Activated CD8-positive, alpha-beta T cell treated with anti-CD3 and anti-CD28 coated beads for 36 hours (primary cell): ENCODE results near the gene NEURL1. TPM values are rescaled to one million over a fixed set of nuclear protein-coding genes. Genes with fewer than 3 reads are reported as not detected.
A peak's percentile ranks its signal among the peaks of the same experiment; 100 is the strongest.

Source experiments
- ATAC-seq: fragments of 200-7000 bp; cut with Tn5 transposase; one replicate; pipeline ENCODE4 v1.10.0; 2021; ENCODE audit warnings: mild to moderate bottlenecking, moderate library complexity
- CTCF ChIA-PET: fragments of 350-600 bp; sonication (Branson Sonifier 250); formaldehyde crosslinking; loops from one replicate; lab custom pipeline; 2021; ENCODE audit warnings: antibody characterized with exemption; lab: Charles Lee
- POLR2A ChIA-PET: fragments of 350-600 bp; sonication (Branson Sonifier 250); formaldehyde crosslinking; loops from one replicate; lab custom pipeline; 2021; ENCODE audit warnings: antibody characterized with exemption; lab: Charles Lee
- DNase-seq: peaks from one replicate; pipeline ENCODE4 v3.0.0-alpha.2; 2020
- H3K27ac Mint-ChIP-seq: one replicate; pipeline ENCODE4 v1.8.0; 2021; ENCODE audit warnings: mild to moderate bottlenecking, mixed read lengths
- H3K27me3 Mint-ChIP-seq: one replicate; pipeline ENCODE4 v1.8.0; 2021; ENCODE audit warnings: mixed read lengths
- H3K36me3 Mint-ChIP-seq: one replicate; pipeline ENCODE4 v1.8.0; 2021; ENCODE audit warnings: low read depth, mixed read lengths
- H3K4me1 Mint-ChIP-seq: one replicate; pipeline ENCODE4 v1.8.0; 2021; ENCODE audit warnings: low read depth, mixed read lengths
- H3K4me3 Mint-ChIP-seq: one replicate; pipeline ENCODE4 v1.8.0; 2021; ENCODE audit warnings: mild to moderate bottlenecking, moderate library complexity, mixed read lengths
- H3K9me3 Mint-ChIP-seq: one replicate; pipeline ENCODE4 v1.8.0; 2021; ENCODE audit warnings: mixed read lengths
- intact Hi-C: fragments of 100-400 bp; cut with micrococcal nuclease; formaldehyde crosslinking; loops from one replicate; pipeline ENCODE4 v1.10.0; 2022
- total RNA-seq, 2 experiments: library from RNA; stranded (reverse); gene quantifications; one replicate each; pipeline ENCODE4 v1.2.3, GENCODE V29; 2021
- TF ChIP-seq, protein P1 (sequence below): fragments of 200-600 bp; IDR thresholded peaks from one replicate; pipeline ENCODE4 v1.8.0; 2022; ENCODE audit warnings: antibody characterized with exemption, mild to moderate bottlenecking

NEURL1 gene
- total RNA-seq, 2 experiments from 2014 or later: 1.7 to 1.9 TPM

DNA sequence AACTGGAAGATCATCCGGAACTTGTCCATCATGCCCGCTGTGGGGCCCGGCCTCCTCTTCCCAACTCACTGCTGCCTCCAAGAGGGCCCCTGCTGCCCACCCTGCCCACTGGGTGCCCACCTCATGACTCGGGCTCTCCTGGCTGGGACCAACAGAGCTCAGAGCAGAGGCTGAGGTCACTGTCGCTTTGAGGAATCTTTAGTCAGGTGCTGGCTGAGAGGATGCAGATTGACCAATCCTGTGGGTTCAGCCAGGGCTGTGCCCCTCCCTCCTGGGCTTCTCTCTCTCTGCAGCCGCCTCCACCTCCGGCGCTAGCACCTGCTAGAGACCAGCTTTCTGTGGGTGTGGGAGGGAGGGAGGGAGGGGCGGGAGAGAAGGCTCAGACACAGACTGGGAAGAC is 34.8 kb upstream of the NEURL1 start, which contains the start of gene CALHM1:
Gene CALHM1 (minus strand): TSS at position 181 of the 400 bp plus-strand sequence. CDS start 149 bp downstream, at position 32.
- ATAC-seq (peak; percentile 87), DNase-seq (peak; percentile 55)
- intact Hi-C loops: no loop called here
- H3K36me3 Mint-ChIP-seq: no peaks in the 10 kb centered on the region
- ChIA-PET CTCF (interaction anchor here (1.6 kb wide), 1 partner anchor 11 kb away, joined by 4 read pairs; no protein-coding TSS in a partner anchor), POLR2A (interaction anchor here (1.0 kb wide), 1 partner anchor 36 kb away, joined by 4 read pairs; no protein-coding TSS in a partner anchor)
- no peak within 1 kb of the TSS for H3K4me3 Mint-ChIP-seq
- peaks cover 7% of the 10 kb centered on the region for H3K4me1 Mint-ChIP-seq
- H3K27ac Mint-ChIP-seq: peak within 1 kb of the TSS; percentile 34
- H3K9me3 Mint-ChIP-seq: no peaks in the 10 kb centered on the region
- no peaks in the 10 kb centered on the region for H3K27me3 Mint-ChIP-seq
- TF ChIP-seq, protein P1, sequence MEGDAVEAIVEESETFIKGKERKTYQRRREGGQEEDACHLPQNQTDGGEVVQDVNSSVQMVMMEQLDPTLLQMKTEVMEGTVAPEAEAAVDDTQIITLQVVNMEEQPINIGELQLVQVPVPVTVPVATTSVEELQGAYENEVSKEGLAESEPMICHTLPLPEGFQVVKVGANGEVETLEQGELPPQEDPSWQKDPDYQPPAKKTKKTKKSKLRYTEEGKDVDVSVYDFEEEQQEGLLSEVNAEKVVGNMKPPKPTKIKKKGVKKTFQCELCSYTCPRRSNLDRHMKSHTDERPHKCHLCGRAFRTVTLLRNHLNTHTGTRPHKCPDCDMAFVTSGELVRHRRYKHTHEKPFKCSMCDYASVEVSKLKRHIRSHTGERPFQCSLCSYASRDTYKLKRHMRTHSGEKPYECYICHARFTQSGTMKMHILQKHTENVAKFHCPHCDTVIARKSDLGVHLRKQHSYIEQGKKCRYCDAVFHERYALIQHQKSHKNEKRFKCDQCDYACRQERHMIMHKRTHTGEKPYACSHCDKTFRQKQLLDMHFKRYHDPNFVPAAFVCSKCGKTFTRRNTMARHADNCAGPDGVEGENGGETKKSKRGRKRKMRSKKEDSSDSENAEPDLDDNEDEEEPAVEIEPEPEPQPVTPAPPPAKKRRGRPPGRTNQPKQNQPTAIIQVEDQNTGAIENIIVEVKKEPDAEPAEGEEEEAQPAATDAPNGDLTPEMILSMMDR: no peak

DNA sequence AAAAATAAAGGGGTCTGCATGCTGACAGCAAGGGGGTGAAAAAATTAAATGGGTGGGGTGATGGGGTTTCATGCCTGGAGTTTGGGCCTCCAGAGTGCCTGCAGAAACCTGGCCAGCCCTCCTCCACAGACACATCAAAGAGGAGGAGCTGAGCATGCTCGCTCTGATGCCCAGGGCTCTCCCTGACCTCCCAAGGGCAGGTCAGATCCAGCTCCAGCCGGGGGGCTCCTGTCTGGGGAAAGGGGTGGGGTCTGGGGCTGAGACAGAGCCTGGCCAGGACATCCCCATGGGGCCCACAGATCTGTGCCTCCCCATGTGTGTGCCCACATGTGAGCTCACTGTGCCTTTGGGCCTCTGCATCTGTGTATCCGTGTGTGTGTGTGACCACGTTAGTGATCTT is 33.9 kb upstream of the NEURL1 start:
- Mint-ChIP-seq H3K4me3 (no peak overlapping the region), H3K27ac (no peak overlapping the region), H3K4me1 (peaks cover 7% of the 10 kb centered on the region), H3K27me3 (no peaks in the 10 kb centered on the region), H3K9me3 (no peaks in the 10 kb centered on the region), H3K36me3 (no peaks in the 10 kb centered on the region)
- POLR2A ChIA-PET: interaction anchor here (0.5 to 1.6 kb wide), 2 partner anchors 10 to 158 kb away, joined by 3 to 4 read pairs; no protein-coding TSS in a partner anchor
- ATAC-seq: no peak
- TF ChIP-seq, protein P1: no peak
- intact Hi-C loops: no loop called here
- no peak for DNase-seq
- CTCF ChIA-PET: interaction anchor here (1.3 to 1.6 kb wide), 2 partner anchors 10 to 21 kb away, joined by 4 read pairs; no protein-coding TSS in a partner anchor

DNA sequence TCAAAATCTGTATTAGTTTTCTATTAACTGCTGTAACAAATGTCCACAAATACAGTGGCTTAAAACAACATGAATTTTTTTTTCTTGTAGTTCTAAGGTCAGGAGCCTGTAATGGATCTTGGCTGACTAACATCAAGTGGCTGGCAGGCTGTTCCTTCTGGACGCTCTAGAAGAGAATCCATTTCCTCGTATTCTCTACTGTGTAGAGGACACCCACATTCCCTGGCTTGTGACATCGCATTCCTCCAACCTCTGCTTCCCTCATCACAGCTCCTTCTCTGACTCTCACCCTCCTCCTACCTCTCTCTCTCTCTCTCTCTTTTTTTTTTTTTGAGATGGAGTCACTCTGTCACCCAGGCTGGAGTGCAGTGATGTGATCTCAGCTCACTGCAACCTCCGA is 30.0 kb upstream of the NEURL1 start:
- no peak overlapping the region for H3K4me3 Mint-ChIP-seq
- ChIA-PET CTCF (interaction anchor here (1.0 to 1.2 kb wide), 3 partner anchors 12 to 22 kb away, joined by 3 to 5 read pairs (median 3); partner anchors contain the start of gene CALHM2), POLR2A (no interaction called here)
- H3K36me3 Mint-ChIP-seq: no peaks in the 10 kb centered on the region
- no peak overlapping the region for H3K27ac Mint-ChIP-seq
- H3K4me1 Mint-ChIP-seq: peaks cover 9% of the 10 kb centered on the region
- DNase-seq: no peak
- no peaks in the 10 kb centered on the region for H3K9me3 Mint-ChIP-seq
- intact Hi-C loops: no loop called here
- ATAC-seq: no peak
- no peaks in the 10 kb centered on the region for H3K27me3 Mint-ChIP-seq
- TF ChIP-seq, protein P1: no peak

DNA sequence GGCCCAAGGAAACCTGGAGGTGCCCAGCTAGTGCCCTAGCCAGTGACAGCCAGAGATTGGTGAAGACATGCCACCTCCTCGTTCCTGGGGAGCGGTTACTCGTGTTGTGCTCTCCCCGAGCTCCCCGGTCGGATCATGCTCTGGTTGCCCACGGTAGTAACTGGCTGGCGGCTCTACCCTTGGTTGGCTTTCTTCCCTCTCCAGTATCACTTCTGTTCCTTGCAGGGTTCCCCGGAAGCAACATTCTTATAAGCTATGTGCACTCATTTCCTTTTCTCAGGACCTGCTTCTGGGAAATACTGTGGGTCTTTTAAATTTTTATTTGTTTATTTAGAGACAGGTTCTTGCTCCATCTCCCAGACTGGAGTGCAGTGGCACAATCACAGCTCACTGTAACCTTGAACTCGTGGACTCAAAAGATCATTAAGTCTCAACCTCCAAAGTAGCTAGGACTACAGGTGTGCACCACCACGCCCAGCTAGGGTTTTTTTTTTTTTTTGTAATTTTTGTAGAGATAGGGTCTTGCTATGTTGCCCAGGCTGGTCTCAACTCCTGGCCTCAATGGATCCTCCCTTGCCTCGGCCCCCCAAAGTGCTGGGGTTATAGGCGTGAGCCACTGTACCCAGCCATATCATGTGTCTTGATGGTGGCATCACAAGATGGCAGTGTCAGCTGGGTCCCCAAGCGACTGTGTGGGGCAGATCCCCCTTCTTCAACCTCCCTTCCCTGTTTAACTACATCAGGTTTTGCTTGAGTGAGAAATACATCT is 27.9 kb upstream of the NEURL1 start:
- intact Hi-C loops: no loop called here
- Mint-ChIP-seq H3K4me3 (no peak overlapping the region), H3K27me3 (no peaks in the 10 kb centered on the region), H3K27ac (no peak overlapping the region), H3K36me3 (no peaks in the 10 kb centered on the region), H3K9me3 (no peaks in the 10 kb centered on the region), H3K4me1 (peaks cover 6% of the 10 kb centered on the region)
- TF ChIP-seq, protein P1: no peak
- DNase-seq (no peak), ATAC-seq (no peak)
- CTCF ChIA-PET: interaction anchor here (0.8 to 2.1 kb wide), 6 partner anchors 9 to 49 kb away, joined by 3 to 7 read pairs (median 5); partner anchors contain the start of gene CALHM2
- POLR2A ChIA-PET: interaction anchor here (0.8 to 0.9 kb wide), 3 partner anchors 13 to 27 kb away, joined by 3 to 5 read pairs (median 3); partner anchors contain the start of gene CALHM2
